ENCODE results near the gene AGBL4.
"Not testable (repeated sequence)": the region's sequence is repeated elsewhere in the genome, so short reads cannot be mapped to it uniquely, and the experiment has no call there.

Gene AGBL4
- total RNA-seq = 0 reads per million in 2 donors

DNA sequence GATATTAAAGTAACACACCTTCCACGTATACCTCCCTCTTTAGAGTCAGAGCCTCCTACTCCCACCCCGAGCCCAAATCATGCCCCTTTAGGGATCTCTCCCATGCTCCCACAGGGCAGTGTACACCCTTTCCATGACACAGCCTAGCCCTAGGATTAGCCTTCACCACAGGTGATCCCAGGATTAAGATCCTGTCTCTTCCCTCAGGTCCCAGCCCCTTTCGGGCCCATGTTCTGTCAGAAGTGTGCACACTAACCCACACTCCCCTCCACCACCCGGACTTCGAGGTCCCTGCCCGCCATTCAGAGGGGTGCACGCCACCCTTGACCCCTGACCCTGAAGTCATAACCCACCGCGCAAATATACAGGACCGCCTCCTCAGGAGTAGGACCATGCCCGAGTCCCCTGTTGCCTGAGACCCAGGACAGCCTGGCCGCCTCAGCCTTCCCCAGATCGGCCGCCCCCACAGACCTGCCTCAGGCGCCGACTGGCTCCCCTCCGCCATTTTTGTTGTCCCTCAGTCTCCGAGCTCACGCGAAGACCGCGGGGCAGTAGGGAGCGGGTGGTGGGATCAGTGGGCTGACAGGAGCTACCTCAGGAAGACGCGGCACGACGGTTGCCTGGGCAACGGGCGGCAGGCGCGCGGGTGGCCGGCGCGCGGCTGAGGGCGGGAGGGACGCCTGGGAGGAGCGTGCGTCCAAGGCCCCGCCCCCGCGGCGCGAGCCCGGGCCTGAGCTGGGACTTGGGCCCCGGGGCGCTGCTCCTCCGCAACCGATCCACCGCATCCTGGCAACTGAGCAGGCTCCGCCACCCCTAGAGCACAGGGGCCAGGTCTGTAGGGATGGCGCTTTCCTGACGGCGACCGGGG lies at the start of gene AGBL4:
AGBL4 (minus strand) TSS at position 663 of the 868 bp plus-strand sequence.
- peak in 1 of 5 experiments; percentile 32 for DNase-seq

DNA sequence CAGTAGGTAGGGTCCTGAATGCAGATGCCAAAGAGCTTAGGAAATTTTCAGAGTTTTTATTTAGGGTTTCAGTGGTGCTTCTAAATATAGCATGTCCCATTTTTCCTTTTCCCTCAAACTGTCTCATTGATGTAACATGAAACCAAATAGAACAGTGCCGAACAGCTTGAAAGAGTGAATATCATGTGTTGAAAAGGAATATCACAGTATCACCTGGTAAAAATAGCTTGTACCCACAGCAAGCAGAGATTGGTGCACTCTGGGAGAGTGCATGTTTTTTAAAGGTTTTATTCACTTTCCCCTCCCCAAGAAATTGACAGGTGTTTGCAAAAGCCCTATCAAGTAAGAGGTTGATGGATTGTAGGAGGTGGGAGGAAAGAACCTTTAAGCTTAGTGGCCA lies 43.1 kb upstream of the AGBL4 start:
- DNase-seq = no peak

- no peak for DNase-seq
These were observed 36.5 kb upstream of the AGBL4 start for GRCh38 chr1:50060279-50060678.

DNA sequence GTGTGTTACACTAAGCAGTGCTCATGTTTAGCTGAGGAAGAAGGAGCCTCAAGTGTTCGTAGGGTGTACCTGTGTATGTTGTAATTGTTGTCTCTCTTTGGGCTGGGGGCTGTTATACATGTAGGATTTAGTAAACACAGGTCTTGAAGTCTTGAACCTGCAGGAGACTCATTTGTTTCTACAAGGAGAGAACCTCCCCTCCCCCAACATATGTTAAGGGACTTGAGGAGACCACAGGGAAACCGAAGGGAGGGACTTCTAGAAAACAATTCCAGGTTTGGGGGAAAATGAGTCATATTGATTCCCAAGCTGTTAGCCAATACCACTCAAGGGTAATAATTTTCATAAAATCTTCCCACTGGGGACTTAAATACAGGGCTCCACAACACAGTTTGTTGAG lies 25.0 kb upstream of the AGBL4 start:
- no peak for DNase-seq

DNA sequence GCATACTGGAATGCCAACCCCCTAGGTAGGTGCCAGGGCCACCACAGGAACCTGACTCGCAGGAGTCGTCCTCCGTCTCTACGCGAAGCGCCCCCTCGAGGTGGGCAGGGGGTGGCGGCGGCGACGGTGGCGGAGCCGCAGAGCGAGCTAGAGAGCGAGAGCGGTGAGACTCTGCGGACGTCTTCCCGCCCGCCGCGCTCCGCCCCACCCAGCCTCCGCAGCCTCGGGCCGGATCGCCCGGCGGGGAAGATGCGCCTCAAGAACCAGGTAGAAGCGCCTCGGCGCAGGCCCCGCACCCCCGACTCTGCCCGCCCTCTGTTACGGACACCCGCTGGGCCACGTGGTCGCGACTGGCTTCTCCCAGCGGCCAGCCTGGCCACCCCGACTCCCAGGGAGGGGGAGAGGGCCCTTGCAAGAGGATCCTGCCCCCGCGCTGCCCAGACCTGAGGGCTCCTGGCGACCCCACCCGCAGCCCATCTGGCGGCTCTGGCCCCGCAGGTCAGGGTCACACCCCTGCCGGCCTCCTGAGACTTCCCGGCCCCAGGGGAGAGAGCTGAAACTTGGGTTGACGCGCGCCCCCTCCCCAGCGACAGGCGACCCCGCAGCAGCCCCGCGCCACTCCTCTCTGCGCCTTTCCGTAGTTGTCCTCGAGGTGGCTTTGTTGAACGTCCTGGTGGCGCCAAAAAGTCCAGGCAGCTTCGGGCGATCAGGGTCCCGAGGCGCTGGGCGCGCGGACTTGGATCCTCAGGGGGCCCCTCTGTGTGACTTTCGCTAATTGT lies 24.4 kb upstream of the AGBL4 start:
- DNase-seq = peak in 1 of 5 experiments; percentile 36

GRCh38 chr1:50038237-50038809 lies 14.6 kb upstream of the AGBL4 start:
- no peak for DNase-seq

DNA sequence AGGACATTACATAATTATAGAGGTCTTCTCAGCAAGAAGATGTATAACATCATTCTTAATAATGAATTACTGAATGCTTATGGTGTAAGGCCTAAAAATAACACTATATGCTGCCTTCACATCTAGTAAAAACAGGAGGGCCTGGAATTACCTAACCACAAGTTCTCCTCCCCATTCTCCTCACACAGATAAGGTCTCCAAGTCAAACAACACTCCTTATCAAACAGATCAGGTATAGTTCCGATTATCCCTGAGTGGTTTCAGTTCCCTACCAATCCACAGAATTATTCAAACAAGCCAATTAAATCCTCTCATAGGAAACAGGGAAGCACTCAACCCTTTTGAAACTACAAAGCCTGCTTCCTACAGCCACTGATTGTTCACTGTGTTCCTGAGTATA lies 4.0 kb upstream of the AGBL4 start:
- DNase-seq = no peak

- DNase-seq = no peak
These were observed 28.0 kb downstream of the AGBL4 start for GRCh38 chr1:49995734-49996133.

DNA sequence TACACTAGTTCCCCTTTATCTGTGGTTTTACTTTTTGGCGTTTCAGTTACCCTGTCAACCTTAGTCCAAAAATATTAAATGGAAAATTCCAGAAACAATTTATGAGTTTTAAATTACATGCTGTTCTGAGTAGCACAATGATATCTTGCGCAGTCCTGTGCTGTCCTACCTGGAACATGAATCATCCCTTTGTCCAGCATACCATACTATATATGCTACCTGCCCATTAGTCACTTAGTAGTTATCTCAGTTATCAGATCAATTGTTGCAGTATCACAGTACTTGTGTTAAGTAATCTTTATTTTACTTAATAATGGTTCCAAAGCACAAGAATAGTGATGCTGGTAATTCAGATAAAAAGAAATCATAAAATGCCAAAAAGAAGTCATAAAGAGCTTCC lies 52.7 kb downstream of the AGBL4 start:
- DNase-seq = no peak

DNA sequence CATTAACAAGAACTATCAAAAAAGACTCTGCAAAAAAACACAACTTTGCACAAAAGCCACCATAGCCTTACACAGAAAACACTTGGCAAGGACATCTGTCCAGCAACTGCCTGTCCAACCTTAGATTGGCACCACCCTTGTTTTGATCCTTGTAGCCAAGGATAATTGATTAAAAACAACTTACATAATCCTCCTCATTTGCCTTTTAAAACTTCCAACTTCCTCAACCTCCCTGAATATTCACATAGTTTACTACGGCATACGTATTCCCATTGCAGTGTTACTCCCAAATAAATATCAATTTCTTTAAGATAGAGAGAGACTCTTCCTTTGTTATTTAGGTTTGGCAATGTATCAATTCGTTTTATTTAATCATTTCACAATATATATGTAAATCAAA lies 72.4 kb downstream of the AGBL4 start:
- no peak for DNase-seq

GRCh38 chr1:49915301-49915700 lies 108.5 kb downstream of the AGBL4 start:
- DNase-seq = not testable (repeated sequence)

DNA sequence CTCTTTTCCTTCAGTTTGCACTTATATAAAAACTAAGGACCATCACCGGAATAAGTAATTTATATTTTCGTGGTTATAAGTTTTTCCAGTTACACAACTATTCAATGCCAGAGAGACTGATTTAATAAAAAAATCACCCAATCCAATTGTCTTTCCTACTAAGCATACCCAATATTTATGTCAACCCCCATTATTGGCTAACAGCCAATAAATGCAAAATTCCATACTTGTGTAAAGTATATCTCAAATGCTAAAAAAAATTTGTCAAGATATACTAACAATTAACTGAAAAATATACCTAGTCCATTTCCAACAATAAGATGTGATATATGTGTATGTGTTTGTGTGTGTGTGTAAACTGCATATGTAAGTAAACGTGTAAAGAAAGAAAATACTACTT lies 117.4 kb downstream of the AGBL4 start:
- DNase-seq = no peak

- no peak for DNase-seq
These were observed 159.2 kb downstream of the AGBL4 start for GRCh38 chr1:49864581-49864980.

- no peak for DNase-seq
These were observed 169.0 kb downstream of the AGBL4 start for GRCh38 chr1:49854741-49855140.

- DNase-seq = no peak
These were observed 181.2 kb downstream of the AGBL4 start for GRCh38 chr1:49842596-49842995.

DNA sequence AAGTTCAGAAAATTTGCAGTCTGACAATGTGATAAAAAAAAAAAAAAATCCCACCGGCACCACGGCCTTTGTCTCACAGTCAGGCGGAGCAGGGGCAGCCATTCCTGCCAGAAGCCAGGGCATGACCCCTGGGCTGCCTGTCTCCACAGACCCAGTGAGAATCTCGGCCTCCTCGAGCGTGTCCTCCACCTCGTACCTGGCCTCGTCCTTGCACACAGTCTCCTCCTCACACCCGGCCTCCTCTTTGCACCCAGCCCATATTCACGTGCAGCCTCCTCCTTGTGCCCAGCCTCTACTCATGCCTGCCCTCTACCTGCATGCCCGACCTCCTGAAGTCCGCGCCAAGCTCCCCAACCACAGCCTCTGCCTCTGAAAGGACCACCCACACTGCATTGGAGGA lies 182.0 kb downstream of the AGBL4 start:
- no peak for DNase-seq

- DNase-seq = no peak
These were observed 199.5 kb downstream of the AGBL4 start for GRCh38 chr1:49824261-49824660.

GRCh38 chr1:49817681-49818080 lies 206.1 kb downstream of the AGBL4 start:
- DNase-seq = no peak

DNA sequence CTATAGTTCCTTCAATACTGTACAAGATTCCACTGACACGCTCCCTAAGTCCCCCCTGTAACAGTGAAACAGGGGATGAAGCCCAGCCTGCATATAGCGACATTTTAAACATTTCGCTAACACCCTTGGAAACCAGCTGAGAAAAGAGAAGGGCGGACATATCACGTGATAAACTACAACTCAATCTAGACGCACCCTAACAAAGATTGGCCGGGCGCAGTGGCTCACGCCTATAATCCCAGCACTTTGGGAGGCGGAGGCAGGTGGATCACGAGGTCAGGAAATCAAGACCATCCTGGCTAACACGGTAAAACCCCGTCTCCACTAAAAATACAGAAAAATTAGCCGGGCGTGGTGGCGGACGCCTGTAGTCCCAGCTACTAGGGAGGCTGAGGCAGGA lies 236.7 kb downstream of the AGBL4 start:
- DNase-seq = not testable (repeated sequence)

DNA sequence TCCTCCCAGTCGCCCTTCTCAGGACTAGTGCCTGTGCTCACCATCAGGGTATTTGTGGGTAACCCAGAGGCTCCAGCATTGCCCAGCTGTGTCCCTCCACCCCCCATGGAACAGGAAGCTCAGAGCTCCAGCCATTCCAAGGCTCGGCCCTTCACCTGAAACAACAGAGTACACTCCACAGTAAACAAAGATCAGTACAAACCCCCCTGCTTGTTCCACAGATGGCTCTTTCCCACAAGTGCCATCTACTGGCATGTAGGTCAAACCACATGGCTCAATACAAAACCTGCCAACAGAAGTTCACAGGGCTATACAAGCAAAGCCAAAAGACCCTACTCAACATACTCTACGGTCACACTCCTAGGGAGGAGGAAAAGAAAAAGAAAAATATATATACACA lies 258.7 kb downstream of the AGBL4 start:
- no peak for DNase-seq

DNA sequence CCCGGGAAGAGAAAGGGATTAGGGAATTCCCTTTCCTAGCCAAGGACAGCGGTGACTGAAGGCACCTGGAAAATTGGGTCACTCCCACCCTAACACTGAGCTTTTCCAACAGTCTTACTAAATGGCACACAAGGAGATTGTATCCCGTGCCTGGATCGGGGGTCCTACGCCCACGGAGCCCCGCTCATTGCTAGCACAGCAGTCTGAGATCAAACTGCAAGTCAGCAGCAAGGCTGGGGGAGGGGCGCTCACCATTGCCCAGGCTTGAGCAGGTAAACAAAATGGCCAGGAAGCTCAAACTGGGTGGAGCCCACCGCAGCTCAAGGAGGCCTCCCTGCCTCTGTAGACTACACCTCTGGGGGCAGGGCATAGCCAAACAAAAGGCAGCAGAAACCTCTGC lies 285.6 kb downstream of the AGBL4 start:
- DNase-seq = not testable (repeated sequence)

DNA sequence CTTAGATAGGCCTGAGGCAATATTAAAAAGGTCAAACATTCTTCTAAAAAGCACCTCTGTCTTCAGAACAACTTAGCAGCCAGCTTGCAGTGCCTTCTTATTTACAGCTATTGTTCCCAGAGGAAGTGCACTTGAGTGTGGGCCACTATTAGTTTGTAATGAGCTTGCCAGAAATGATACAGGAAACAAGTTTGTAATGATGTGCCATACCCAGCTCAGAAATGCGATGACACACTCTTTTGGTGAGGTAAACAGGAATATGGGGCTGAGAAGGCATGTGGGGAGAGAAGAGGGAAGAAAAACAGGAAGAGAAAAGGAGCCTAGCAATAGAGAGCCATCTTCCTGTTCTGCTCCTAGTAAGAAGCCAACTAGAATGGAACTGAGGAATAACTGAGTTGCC lies 295.4 kb downstream of the AGBL4 start:
- DNase-seq = no peak

GRCh38 chr1:49723662-49724061 lies 300.1 kb downstream of the AGBL4 start:
- no peak for DNase-seq
